HG02970 (cell line): ENCODE data around the gene PIP5K1B.

Experiments
- ATAC-seq: cut with Tn5 transposase; IDR thresholded peaks from one replicate; pipeline ENCODE4 v1.9.1; 2021; ENCODE audit warnings: mild to moderate bottlenecking, moderate library complexity, moderate number of reproducible peaks; ENCODE audit not compliant: unreplicated experiment, low FRiP score

PIP5K1B gene

DNA sequence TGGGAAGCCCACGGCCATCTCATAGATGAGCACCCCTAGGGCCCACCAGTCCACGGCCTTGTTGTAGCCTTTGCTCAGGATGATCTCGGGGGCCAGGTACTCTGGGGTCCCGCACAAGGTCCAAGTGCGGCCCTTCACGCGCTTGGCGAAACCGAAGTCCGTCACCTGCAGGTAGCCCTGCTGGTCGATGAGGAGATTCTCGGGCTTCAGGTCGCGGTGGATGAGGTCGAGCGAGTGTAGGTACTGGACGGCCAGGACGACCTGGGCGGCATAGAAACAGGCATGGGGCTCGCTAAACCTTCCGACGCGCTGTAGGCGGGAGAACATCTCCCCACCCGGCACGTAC lies 308.3 kb downstream of the PIP5K1B start:
- ATAC-seq: no peak

DNA sequence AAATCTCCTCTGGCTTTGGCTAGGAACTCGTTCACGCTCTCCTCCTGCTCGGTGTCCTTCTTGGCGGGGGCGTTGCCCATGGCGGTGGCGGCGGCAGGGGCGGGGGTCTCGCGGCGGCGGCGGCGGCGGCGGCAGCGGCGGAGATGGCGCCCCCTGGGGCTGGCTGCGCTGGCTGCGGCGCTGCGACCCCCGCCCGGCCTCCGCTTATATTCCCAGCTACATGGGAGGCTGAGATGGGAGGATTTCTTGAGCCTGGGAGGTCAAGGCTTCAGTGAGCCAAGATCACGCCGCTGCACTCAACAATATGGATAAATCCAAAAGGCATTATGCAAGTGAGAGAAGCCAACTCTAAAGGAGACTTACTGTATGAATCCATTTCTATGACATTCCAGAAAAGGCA lies 309.0 kb downstream of the PIP5K1B start, which contains the start of gene PRKACG:
Gene PRKACG (minus strand): TSS at position 101 of the 400 bp plus-strand sequence. CDS start 21 bp downstream, at position 80.
- ATAC-seq: no peak

GRCh38 chr9:69016191-69017096 lies 311.4 kb downstream of the PIP5K1B start:
- no peak for ATAC-seq

- ATAC-seq: no peak
Measured at GRCh38 chr9:69018737-69019136, 313.7 kb downstream of the PIP5K1B start.

- ATAC-seq: no peak
Measured at GRCh38 chr9:69019808-69020207, 314.8 kb downstream of the PIP5K1B start.

DNA sequence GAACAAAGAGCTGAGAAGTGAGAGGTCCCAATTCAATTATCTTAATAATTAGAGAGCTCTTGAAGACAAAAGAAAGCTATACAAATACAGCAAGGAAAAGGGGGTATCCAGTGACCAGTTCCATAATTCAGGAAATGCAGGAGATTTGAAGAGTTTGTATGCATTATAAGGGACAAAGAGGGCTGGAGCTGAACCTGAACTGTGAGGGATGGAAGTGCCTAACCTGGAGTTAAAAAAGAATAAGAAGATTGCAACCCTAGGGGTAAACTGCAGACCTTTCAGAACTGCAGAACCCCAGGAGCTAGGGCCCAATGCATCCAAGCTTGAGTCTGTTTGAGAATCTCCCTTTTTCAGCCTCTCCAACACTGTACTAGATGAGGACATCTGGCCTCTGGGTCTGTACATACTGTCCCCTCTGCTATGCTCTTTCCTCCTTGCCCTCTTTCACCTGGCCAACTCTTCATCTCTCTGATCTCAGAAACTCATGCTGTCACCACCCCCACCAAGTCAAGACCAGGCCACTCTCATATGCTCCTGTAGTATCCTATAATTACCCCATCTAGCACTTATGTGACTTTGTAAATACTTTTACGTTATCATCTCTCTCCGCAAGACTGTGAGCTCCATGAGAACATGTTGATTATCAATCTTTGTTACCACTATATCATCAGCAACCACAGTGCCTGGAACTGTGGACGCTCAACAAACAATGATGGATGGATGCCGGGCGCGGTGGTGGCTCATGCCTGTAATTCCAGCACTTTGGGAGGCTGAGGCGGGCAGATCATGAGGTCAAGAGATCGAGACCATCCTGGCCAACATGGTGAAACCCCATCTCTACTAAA lies 315.5 kb downstream of the PIP5K1B start:
- no peak for ATAC-seq

DNA sequence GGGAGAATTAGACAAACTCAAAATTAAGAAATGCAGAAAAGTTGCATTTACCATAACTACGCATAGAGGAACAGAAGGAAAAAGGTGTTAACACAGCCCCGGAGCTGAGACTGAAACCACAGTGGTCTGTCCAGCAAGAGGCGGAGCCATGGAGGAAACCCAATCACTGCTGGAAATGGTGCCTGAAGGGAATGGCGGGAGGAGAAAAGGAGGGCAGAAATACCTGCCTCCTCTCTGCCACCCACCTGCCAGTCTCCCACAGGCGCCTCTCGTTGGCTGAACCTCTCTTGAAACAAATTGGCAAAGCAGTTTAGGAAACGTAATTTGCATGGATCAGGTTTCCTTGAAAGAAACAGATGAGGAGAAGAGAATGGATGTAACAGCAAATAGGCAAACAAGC lies 318.6 kb downstream of the PIP5K1B start:
- ATAC-seq: no peak

- ATAC-seq: no peak
Measured at GRCh38 chr9:69027355-69028097, 322.5 kb downstream of the PIP5K1B start.

GRCh38 chr9:69028754-69029153 lies 323.7 kb downstream of the PIP5K1B start:
- ATAC-seq: no peak

DNA sequence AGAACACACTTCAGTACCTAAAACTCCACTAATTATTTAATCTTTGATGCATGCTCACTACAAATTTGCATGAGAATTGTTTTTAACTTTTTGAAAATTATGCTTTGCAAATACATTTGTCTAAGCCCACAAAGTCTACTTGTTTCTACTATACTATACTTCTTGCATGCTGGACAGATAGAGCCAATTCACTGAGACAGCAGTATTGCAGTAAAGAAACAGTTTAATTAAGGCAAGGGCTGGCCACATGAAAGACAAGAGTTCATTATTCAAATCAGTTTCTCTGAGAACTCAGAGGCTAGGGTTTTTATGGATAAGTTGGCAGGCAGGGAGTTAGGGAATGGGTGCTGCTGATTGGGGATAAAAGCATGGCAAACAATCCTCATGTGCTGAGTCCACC lies 324.5 kb downstream of the PIP5K1B start:
- ATAC-seq: no peak

DNA sequence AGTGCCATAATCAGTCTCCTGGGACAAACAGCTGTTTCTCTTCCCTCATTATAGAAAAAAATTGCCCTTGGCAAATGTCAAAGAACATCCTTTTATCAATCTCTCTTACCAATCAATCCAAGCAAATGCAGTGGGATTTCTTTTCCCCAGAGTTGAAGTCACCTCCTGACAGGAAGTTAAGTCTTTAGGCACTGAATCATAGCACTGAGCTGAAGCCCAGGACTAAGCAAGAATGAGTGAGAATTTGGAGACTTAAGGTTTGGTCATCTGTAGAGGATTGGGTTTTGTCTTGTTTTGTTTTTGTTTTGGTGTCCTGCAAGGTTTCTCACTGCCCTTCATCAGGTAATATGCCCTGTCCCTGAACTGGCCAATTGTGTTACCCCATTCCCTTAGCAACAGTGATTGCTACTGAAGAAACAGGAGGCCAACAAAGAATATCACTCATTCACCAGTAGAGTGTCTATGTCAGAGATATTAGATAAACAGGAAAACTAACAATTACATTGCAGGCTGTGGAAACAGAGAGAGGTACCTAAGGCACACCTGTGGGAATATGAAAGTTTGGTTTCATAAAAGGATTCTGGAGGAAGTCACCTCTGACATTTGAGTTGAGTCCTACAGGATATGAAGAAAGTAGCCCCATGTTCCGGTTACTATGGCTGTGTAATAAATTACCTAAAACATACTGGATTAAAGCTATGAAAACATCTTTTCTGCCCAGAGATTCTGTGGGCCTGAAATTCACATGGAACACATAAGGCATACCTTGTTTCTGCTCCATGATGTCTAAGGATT lies 326.0 kb downstream of the PIP5K1B start:
- no peak for ATAC-seq

GRCh38 chr9:69034071-69034470 lies 329.0 kb downstream of the PIP5K1B start:
- ATAC-seq: no peak

GRCh38 chr9:69035438-69036308 lies 330.6 kb downstream of the PIP5K1B start, which contains the start of gene FXN:
Gene FXN, plus strand, starts transcription at chr9:69035752. Its CDS starts 31 bp downstream, at chr9:69035783.
- peak; percentile 91 for ATAC-seq

DNA sequence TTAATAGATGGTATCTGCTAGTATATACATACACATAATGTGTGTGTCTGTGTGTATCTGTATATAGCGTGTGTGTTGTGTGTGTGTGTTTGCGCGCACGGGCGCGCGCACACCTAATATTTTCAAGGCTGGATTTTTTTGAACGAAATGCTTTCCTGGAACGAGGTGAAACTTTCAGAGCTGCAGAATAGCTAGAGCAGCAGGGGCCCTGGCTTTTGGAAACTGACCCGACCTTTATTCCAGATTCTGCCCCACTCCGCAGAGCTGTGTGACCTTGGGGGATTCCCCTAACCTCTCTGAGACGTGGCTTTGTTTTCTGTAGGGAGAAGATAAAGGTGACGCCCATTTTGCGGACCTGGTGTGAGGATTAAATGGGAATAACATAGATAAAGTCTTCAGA lies 331.3 kb downstream of the PIP5K1B start:
- no peak for ATAC-seq

DNA sequence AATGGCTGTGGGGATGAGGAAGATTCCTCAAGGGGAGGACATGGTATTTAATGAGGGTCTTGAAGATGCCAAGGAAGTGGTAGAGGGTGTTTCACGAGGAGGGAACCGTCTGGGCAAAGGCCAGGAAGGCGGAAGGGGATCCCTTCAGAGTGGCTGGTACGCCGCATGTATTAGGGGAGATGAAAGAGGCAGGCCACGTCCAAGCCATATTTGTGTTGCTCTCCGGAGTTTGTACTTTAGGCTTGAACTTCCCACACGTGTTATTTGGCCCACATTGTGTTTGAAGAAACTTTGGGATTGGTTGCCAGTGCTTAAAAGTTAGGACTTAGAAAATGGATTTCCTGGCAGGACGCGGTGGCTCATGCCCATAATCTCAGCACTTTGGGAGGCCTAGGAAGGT lies 331.8 kb downstream of the PIP5K1B start:
- no peak for ATAC-seq

- ATAC-seq: no peak
Measured at GRCh38 chr9:69040646-69041045, 335.6 kb downstream of the PIP5K1B start.

DNA sequence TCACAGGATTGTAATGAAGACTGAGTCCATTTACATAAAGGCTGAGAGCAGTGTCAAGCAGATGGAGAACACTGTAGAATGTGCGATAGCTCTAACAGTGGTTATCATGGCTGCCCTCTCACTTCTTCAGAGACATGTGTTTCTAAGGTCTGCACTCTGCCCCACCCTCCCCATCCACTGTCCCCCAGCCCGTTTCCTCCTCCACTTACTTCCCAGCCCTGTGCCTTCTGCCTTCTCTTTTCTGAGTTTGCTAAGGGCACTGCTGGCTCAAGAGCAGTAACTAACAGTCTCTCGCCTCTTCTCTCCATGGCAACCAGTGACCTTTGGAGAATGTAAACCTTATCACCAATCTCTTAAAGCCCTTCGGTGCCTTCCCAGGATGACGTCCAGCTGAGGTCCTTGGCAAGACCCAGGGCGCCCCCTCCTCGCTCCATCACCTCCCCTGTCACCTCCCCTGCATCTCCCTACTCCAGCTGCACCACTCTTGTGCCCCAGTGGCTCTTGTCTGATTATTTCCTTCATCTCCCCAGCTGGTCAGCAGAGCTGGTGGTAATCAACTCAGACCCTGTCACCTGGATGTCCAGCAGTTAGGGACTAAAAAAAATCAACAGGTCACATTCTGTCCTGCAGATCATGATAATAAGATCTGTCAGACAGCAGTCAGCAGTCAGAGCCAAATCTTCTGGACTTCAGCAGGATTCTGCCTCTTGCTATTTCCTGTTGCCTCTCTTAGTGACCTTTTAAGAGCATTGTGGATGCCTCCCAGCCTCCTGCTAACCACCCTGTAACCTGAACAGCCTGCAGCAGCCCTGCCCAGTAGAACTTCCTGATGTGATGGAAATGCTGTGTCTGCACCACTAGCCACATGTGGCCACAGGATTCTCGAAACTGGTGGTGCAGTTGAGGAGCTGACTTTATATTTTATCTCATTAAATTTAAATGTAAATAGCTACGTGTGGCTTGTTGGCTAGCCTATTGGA lies 339.5 kb downstream of the PIP5K1B start:
- no peak for ATAC-seq

DNA sequence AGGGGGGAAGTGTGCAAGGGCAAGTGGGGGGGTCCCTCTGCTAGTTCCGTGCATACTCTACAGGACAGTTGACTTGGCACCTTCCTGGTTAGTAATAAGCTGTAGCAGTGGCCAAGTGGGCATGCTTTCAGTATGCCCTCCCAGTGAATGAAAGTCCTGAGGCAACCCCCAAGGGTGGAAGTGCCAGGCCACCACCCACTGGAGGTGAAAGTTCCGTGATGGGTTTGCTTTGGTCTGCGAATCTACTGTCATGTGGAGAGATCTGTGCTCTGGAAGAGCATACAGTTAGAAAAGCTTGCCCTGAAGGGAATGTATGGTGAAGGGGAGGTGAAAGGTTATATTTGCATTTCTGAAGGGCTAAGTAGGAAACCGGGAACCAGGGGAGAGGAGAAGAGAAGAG lies 340.8 kb downstream of the PIP5K1B start:
- ATAC-seq: no peak
